Osteoblast (primary cell): ENCODE results near the gene ZSCAN9. TPM values are rescaled to one million over a fixed set of nuclear protein-coding genes. Genes with fewer than 3 reads are reported as not detected.
A peak's percentile ranks its signal among the peaks of the same experiment; 100 is the strongest.

ENCODE experiments used
- DNase-seq: peaks from one replicate; pipeline ENCODE4 v3.0.0; 2011; ENCODE audit warnings: low spot score, mixed read lengths; ENCODE audit not compliant: insufficient read length; ENCODE audit errors: missing footprints
- H2AFZ ChIP-seq: 2 replicates; pipeline ENCODE4 v1.6.0; 2011; ENCODE audit warnings: mild to moderate bottlenecking, low read length
- H3K27ac ChIP-seq: 2 replicates; pipeline ENCODE4 v1.5.1; 2011; ENCODE audit warnings: mild to moderate bottlenecking, low read depth, low read length, moderate library complexity
- H3K27me3 ChIP-seq: 2 replicates; pipeline ENCODE4 v1.6.0; 2012; ENCODE audit warnings: mild to moderate bottlenecking, control low read depth, inconsistent platforms, low read length, moderate library complexity; ENCODE audit not compliant: insufficient read depth
- H3K36me3 ChIP-seq: 2 replicates; pipeline ENCODE4 v1.5.1; 2011; ENCODE audit warnings: mild to moderate bottlenecking, low read length, control low read depth, moderate library complexity; ENCODE audit not compliant: insufficient read depth
- H3K4me1 ChIP-seq: 2 replicates; pipeline ENCODE4 v1.5.1; 2011; ENCODE audit warnings: mild to moderate bottlenecking, low read length, control low read depth, moderate library complexity; ENCODE audit not compliant: insufficient read depth
- H3K4me2 ChIP-seq: 2 replicates; pipeline ENCODE4 v1.6.0; 2011; ENCODE audit warnings: mild to moderate bottlenecking, low read length; ENCODE audit not compliant: insufficient read depth
- H3K4me3 ChIP-seq: fragments of 200-600 bp; sonication (generic); 3 replicates; pipeline ENCODE4 v1.5.1; 2012; ENCODE audit warnings: mild to moderate bottlenecking, low read length, inconsistent platforms; ENCODE audit not compliant: insufficient read depth
- H3K79me2 ChIP-seq: 2 replicates; pipeline ENCODE4 v1.6.0; 2012; ENCODE audit warnings: mild to moderate bottlenecking, low read length, control low read depth, inconsistent platforms; ENCODE audit not compliant: insufficient read depth
- H3K9me3 ChIP-seq: 2 replicates; pipeline ENCODE4 v1.5.1; 2011; ENCODE audit warnings: low read depth, low read length, control low read depth
- H4K20me1 ChIP-seq: 2 replicates; pipeline ENCODE4 v1.6.0; 2012; ENCODE audit warnings: mild to moderate bottlenecking, low read length, control low read depth; ENCODE audit not compliant: insufficient read depth
- CTCF ChIP-seq: IDR thresholded peaks from 2 replicates; pipeline ENCODE4 v1.5.1; 2011; ENCODE audit warnings: mild to moderate bottlenecking, low read depth, low read length, moderate library complexity; ENCODE audit errors: extremely low read depth
- total RNA-seq: library from RNA; depleted of rRNA; stranded (reverse); fragments of >200 nt; gene quantifications from 2 replicates; pipeline ENCODE4 v1.2.3, GENCODE V29; 2012

Gene ZSCAN9
- total RNA-seq, 1 donor = 10.9 TPM

- Histone ChIP-seq H3K36me3 (peaks cover 34% of the 10 kb centered on the region), H3K79me2 (peaks cover 12% of the 10 kb centered on the region), H4K20me1 (no peaks in the 10 kb centered on the region), H3K4me3 (peak within 1 kb of the TSS; percentile 90), H3K27ac (peak within 1 kb of the TSS; percentile 63), H3K4me2 (peak within 1 kb of the TSS; percentile 82), H3K27me3 (no peaks in the 10 kb centered on the region), H3K9me3 (no peaks in the 10 kb centered on the region), H2AFZ (peak within 1 kb of the TSS; percentile 99), H3K4me1 (peaks cover 13% of the 10 kb centered on the region)
- peak; percentile 92 for DNase-seq
- TF ChIP-seq CTCF = no peak
Observed at GRCh38 chr6:28281288-28282064, 56.4 kb downstream of the ZSCAN9 start, which contains the start of gene PGBD1. TSS of gene PGBD1 (plus strand) at chr6:28281572. CDS start at chr6:28283814, 2,242 bp downstream.

DNA sequence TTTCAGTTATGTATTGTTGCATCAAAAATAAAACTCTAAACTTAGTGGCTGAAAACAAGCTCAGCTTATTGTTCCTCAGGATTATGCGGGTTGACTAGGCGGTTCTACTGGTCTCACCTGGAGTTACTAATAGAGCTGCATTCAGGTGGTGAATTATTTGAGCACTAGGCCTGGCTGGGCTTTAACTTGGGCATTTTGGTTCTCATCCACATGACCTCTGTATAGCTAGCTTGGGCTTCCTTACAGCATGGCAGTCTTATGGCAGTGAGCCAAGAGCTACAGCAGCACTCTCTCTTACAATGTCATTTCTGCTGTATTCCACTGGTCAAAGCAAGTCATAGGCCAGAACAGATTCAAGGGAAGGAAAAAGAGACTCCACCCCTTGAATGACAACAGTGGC lies 57.9 kb downstream of the ZSCAN9 start:
- no peak for TF ChIP-seq CTCF
- H3K4me3 ChIP-seq = no peak overlapping the region
- no peaks in the 10 kb centered on the region for H3K9me3 ChIP-seq
- no peak overlapping the region for H2AFZ ChIP-seq
- H4K20me1 ChIP-seq = no peaks in the 10 kb centered on the region
- DNase-seq = no peak
- no peaks in the 10 kb centered on the region for H3K27me3 ChIP-seq
- peaks cover 24% of the 10 kb centered on the region for H3K36me3 ChIP-seq
- no peak overlapping the region for H3K27ac ChIP-seq
- H3K4me2 ChIP-seq = peak overlapping the region; percentile 82
- peaks cover 13% of the 10 kb centered on the region for H3K4me1 ChIP-seq
- H3K79me2 ChIP-seq = peaks cover 12% of the 10 kb centered on the region

Other genes with a start within 250 kb of the ZSCAN9 start
- 0.36 and 1.2 TPM in 2 replicates for gene ZNF165, start 144.7 kb upstream of the ZSCAN9 start, total RNA-seq
- gene ZSCAN16, start 100.7 kb upstream of the ZSCAN9 start, total RNA-seq = 3.3 and 4.1 TPM in 2 replicates
- gene ZKSCAN8, start 83.4 kb upstream of the ZSCAN9 start, total RNA-seq = 25.7 and 27.4 TPM in 2 replicates
- gene ZKSCAN4, start 27.0 kb downstream of the ZSCAN9 start, total RNA-seq = 6.5 and 7.4 TPM in 2 replicates
- 1.1 and 1.2 TPM in 2 replicates for gene NKAPL, start 34.0 kb downstream of the ZSCAN9 start, total RNA-seq
- 15.2 and 22.4 TPM in 2 replicates for gene ZSCAN26, start 41.9 kb downstream of the ZSCAN9 start, total RNA-seq
- 6.2 and 8.0 TPM in 2 replicates for gene PGBD1, start 56.3 kb downstream of the ZSCAN9 start, total RNA-seq
- gene ZSCAN31, start 110.9 kb downstream of the ZSCAN9 start, total RNA-seq = 16.5 and 19.9 TPM in 2 replicates
- 2.9 and 3.5 TPM in 2 replicates for gene ZKSCAN3, start 124.7 kb downstream of the ZSCAN9 start, total RNA-seq
- gene ZSCAN12, start 174.5 kb downstream of the ZSCAN9 start, total RNA-seq = 8.3 and 10.1 TPM in 2 replicates
- 6.9 and 7.4 TPM in 2 replicates for gene ZSCAN23, start 218.2 kb downstream of the ZSCAN9 start, total RNA-seq